IPS-20b (cell line): ENCODE results near the gene NFASC.

Experiments used
- H3K27ac ChIP-seq: one replicate; pipeline ENCODE4 v1.5.1; 2013; ENCODE audit warnings: low read length
- H3K27me3 ChIP-seq: 2 replicates; pipeline ENCODE4 v1.6.1; 2013; ENCODE audit warnings: mild to moderate bottlenecking, low read length, inconsistent platforms; ENCODE audit not compliant: insufficient read depth
- H3K36me3 ChIP-seq: 2 replicates; pipeline ENCODE4 v1.6.1; 2013; ENCODE audit warnings: low read depth, mild to moderate bottlenecking, inconsistent platforms, low read length, moderate library complexity; ENCODE audit not compliant: insufficient read depth
- H3K4me1 ChIP-seq: 2 replicates; pipeline ENCODE4 v1.6.1; 2013; ENCODE audit warnings: mild to moderate bottlenecking, control low read depth, inconsistent platforms, low read length, moderate library complexity; ENCODE audit not compliant: insufficient read depth
- H3K4me3 ChIP-seq: 2 replicates; pipeline ENCODE4 v1.5.1; 2013; ENCODE audit warnings: mild to moderate bottlenecking, low read length, inconsistent platforms
- H3K9ac ChIP-seq: 2 replicates; pipeline ENCODE4 v1.6.1; 2013; ENCODE audit warnings: low read depth, mild to moderate bottlenecking, inconsistent platforms, low read length, moderate library complexity
- H3K9me3 ChIP-seq: 2 replicates; pipeline ENCODE4 v1.6.1; 2013; ENCODE audit warnings: mild to moderate bottlenecking, low read depth, low read length, inconsistent platforms; ENCODE audit not compliant: insufficient read depth

Gene NFASC

DNA sequence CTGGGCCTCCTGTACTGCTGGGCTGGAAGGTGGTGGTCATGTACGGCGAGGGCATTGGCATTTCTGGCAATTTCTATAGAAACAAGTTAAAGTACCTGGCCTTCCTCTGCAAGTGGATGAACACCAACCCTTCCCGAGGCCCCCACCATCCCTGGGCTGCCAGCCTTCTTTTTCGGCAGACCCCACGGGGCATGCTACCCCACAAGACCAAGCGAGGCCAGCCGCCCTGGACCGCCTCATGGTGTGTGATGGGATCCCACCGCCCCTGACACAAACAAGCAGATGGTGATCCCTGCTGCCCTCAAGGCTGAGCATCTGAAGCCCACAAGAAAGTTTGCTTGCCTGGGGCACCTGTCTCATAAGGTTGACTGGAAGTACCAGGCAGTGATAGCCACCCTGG lies 76.0 kb downstream of the NFASC start:
- Histone ChIP-seq H3K9ac (no peak overlapping the region), H3K4me1 (peaks cover under 1% of the 10 kb centered on the region; the same call in 1 of the 2 replicates), H3K4me3 (no peak overlapping the region), H3K36me3 (no peaks in the 10 kb centered on the region), H3K27me3 (no peaks in the 10 kb centered on the region), H3K9me3 (no peaks in the 10 kb centered on the region), H3K27ac (no peak overlapping the region)

DNA sequence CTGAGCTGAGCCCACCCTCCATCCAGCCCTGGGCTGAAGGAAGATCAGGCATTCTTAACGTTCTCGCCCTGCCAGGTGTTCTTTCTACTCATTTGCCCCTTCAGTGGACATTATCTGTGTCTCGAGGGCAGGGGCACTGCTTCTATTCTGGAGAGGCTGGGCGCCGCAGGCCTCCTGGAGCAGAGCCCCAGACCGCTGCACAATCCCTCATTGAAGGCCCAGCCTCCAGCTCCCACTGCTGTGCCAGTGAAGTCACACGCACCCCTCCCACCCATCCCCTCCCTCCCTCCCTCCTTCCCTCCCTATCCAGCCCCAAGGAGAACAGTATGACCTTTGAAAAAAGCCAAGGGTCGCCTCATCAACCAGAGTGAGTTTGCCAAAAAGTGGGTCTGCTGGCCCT lies 76.7 kb downstream of the NFASC start:
- Histone ChIP-seq H3K9me3 (no peaks in the 10 kb centered on the region), H3K36me3 (no peaks in the 10 kb centered on the region), H3K4me1 (no peaks in the 10 kb centered on the region), H3K9ac (no peak overlapping the region), H3K4me3 (no peak overlapping the region), H3K27me3 (no peaks in the 10 kb centered on the region), H3K27ac (no peak overlapping the region)

DNA sequence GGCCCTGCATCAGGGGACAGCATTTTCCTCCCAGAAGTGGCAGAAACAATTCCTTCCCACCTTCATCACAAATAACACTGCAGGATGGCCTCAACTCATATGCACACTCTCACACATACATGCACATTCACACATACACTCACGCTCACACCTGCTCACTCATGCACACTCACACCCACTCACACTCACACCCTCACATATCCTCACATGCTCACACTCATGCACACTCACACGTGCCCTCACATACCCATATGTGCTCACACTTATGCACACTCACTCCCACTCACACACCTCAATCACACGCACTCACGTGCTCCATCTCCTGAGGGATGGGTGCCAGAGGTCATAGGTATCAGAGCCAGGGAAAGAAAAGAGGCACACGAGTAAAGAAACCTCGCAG lies 77.1 kb downstream of the NFASC start:
- Histone ChIP-seq H3K27ac (no peak overlapping the region), H3K27me3 (no peaks in the 10 kb centered on the region), H3K9ac (no peak overlapping the region), H3K9me3 (no peaks in the 10 kb centered on the region), H3K4me1 (no peaks in the 10 kb centered on the region), H3K4me3 (no peak overlapping the region), H3K36me3 (no peaks in the 10 kb centered on the region)

DNA sequence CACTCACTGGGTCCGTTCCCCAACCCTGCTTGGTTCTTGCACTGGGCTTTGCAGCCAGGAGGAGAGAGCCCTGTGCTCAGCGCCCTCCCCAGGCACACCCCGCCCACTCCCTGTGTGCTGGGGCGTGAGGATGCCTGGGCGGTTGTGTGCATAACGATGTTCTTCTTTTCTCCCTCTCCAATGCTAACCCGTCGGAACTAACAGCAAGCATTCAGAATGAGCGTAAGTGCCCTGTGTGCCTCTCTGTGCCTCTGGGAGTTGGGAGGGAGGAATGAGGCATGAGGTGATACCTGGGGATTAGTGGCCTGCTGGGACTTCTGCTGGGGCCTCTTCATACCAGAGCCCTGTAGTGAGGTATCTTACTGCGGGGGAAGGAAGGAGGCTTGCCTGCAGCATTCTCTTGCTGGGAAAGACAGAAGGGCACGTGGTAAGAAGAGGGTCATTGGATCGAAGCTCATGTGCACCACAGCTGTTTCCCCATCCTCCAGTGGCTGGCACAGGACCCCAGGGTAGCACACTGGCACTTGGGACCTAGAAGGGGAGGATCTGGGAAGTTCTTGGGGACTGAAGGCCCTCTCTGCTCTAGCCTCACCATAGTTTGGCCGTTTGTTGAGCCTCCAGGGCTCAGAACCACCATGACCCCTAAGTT lies 79.8 kb downstream of the NFASC start:
- no peaks in the 10 kb centered on the region for H3K9me3 ChIP-seq
- no peaks in the 10 kb centered on the region for H3K27me3 ChIP-seq
- no peaks in the 10 kb centered on the region for H3K4me1 ChIP-seq
- no peak overlapping the region for H3K4me3 ChIP-seq
- no peak overlapping the region for H3K9ac ChIP-seq
- H3K27ac ChIP-seq, result no peak overlapping the region
- H3K36me3 ChIP-seq, result no peaks in the 10 kb centered on the region

DNA sequence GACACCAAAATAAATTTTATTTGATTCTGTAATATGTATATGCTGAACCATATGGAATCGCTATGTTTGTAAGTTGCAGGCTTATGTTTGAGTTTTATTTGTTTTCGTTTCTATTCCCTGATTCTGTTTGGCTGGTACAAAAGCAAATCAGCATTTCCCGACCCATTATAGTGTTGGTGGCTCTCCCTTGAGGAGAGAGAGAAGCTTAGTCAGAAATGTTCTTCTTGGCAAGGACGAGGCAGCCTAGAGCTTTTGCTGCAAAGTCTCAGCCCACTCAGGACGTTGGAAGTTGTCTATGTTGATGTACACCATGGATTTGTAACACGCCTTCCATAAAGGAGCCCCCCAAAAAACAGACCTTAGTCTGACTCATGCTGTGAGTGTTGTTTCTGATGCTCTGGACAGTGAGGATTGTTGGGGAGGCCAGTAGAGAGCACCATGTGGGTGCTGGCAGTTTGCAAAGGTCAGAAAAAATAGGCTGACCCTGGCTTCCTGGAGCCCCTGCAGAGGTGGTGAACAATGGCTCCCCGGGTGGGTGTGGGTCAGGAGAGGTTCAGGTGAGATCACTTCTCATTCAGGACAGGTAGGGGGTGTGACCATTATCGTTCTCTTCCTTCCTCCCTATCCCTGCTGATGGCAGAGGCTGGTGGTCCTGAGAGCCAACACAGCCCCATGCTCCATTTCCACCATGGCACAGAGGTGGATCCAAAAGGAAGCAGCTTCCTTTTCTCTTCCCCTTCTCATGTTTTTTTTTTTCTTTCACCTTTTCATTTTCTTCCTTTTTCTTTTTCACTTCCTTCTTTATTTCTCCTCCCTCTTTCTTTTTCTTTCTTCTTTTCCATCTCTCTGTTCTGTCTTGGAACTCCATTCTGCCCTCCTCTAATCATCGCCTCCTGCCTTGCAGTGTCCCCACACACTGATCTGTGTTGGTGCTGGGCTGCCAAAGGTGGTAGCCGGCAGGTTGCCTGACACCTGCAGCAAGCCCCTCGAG lies 88.0 kb downstream of the NFASC start:
- H3K9ac ChIP-seq, result no peak overlapping the region
- H3K4me1 ChIP-seq, result no peaks in the 10 kb centered on the region
- no peaks in the 10 kb centered on the region for H3K9me3 ChIP-seq
- no peaks in the 10 kb centered on the region for H3K36me3 ChIP-seq
- no peaks in the 10 kb centered on the region for H3K27me3 ChIP-seq
- H3K4me3 ChIP-seq, result no peak overlapping the region
- no peak overlapping the region for H3K27ac ChIP-seq

DNA sequence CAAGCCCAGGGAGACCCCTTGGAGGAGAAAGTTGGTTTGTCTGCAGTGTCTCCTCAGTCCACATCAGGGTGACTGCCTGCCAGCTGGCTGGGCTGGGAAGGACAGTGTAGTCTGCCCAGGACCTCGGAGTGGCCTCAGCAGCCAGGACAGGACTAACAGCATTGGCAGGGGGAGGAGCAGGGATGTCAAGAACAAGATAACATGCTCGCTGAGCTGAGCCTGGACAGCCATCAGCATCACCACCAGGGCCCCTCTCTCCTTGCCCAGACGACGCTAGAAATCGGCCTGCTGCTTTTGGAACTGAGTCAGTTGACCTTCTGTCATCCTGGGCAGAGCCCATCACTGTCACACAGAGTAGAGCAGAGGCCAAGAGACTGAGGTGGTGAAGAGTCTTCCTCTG lies 88.7 kb downstream of the NFASC start:
- no peaks in the 10 kb centered on the region for H3K4me1 ChIP-seq
- no peaks in the 10 kb centered on the region for H3K27me3 ChIP-seq
- H3K9me3 ChIP-seq, result no peaks in the 10 kb centered on the region

DNA sequence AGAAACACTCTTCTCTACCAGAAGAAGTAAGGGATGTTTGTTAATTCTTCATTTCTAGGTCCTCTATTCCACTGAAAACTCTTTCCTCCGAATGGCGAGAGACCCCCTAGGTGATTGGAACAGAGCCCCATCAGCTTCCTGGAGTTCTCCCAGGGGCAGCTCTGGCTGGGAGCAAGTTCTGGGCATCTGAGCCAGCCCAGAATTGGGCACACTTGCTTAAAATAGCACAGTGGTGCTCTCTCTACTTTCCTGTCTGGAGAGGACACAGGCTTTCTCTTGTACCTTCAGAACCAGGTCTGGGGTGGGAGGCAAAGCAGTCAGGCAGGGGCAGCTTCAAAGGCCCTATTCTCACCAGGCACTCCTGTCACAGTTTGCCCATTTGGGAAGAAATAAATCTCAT lies 89.2 kb downstream of the NFASC start:
- Histone ChIP-seq H3K36me3 (no peaks in the 10 kb centered on the region), H3K9ac (no peak overlapping the region), H3K4me3 (no peak overlapping the region), H3K27me3 (no peaks in the 10 kb centered on the region), H3K9me3 (no peaks in the 10 kb centered on the region), H3K27ac (no peak overlapping the region), H3K4me1 (no peaks in the 10 kb centered on the region)

More for the DNA sequence above, 88.7 kb downstream of the NFASC start:
- Histone ChIP-seq H3K36me3 (no peaks in the 10 kb centered on the region), H3K9ac (no peak overlapping the region), H3K27ac (no peak overlapping the region), H3K4me3 (no peak overlapping the region)

DNA sequence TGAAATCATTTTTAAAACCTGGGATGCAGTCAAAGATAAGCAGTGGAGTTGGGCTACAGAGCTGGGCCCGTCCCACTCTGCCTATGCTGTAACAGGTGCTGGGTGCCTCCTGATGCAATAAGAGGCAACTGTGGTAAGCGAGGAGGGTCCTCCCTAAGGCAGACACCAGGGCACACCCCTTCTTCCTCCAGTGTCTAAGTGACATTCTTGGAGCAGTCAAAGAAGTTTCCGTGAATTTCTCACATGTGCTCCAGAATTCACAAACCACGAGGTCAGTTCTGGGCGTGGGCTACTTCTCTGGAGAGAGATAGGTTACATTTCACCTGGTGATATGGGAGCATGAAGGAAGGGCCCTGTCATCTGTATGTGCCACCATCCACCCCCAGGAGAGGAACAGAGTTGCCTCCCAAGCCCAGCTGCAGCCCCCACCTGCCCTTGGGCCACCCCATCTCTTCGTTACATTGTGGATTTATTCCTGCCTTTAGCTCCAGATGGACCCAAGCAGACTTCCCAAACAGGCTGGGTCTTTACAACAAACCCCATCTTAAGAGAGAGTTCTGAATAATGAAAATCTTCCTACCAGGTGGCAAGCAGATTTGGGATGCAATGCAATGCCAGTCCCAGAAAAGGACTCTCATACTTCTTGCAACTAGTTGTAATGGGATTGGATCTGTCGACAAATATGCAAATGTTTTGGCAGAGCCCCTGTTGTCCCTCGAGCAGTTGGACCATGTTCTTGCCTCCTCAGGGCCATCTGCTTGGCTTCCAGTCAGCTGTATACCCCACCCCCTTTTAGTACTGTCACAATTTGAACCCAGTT lies 89.9 kb downstream of the NFASC start:
- H3K27me3 ChIP-seq, result no peaks in the 10 kb centered on the region
- no peaks in the 10 kb centered on the region for H3K4me1 ChIP-seq
- H3K27ac ChIP-seq, result no peak overlapping the region
- H3K9me3 ChIP-seq, result no peaks in the 10 kb centered on the region
- H3K4me3 ChIP-seq, result no peak overlapping the region
- H3K36me3 ChIP-seq, result no peaks in the 10 kb centered on the region
- H3K9ac ChIP-seq, result no peak overlapping the region

DNA sequence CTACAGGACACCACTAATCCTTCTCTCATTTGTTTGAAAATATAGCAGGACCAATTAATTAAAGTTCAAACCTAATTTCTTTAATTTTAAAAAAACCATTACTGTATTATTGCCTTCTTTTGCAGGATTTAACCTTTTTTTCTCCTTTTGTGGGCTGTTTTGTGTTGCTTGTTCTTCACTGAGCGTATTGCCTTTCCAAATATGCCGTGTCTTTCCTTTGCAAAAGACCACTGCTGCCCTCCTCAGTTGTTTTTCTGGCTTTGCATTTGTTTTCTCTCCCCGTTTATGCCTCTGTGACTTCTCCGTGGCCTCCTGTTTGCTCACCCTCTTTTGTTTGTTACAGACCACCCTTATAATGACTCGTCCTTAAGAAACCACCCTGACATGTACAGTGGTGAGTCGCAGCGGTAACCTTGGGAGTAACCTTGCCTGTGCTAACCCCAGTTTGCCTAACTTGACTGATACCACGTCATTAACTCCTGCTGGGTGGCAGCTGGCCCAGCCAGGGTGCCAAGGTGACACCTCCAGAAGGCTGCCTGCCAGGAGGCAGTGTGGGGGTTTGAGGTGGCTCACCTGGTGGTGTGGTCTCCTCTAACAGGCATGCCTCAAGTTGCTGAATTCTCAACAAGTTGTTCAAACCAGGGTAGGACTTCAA lies 91.2 kb downstream of the NFASC start:
- H3K9me3 ChIP-seq, result no peaks in the 10 kb centered on the region
- no peaks in the 10 kb centered on the region for H3K4me1 ChIP-seq
- no peaks in the 10 kb centered on the region for H3K27me3 ChIP-seq
- H3K9ac ChIP-seq, result no peak overlapping the region
- no peak overlapping the region for H3K4me3 ChIP-seq
- H3K27ac ChIP-seq, result no peak overlapping the region
- H3K36me3 ChIP-seq, result no peaks in the 10 kb centered on the region

DNA sequence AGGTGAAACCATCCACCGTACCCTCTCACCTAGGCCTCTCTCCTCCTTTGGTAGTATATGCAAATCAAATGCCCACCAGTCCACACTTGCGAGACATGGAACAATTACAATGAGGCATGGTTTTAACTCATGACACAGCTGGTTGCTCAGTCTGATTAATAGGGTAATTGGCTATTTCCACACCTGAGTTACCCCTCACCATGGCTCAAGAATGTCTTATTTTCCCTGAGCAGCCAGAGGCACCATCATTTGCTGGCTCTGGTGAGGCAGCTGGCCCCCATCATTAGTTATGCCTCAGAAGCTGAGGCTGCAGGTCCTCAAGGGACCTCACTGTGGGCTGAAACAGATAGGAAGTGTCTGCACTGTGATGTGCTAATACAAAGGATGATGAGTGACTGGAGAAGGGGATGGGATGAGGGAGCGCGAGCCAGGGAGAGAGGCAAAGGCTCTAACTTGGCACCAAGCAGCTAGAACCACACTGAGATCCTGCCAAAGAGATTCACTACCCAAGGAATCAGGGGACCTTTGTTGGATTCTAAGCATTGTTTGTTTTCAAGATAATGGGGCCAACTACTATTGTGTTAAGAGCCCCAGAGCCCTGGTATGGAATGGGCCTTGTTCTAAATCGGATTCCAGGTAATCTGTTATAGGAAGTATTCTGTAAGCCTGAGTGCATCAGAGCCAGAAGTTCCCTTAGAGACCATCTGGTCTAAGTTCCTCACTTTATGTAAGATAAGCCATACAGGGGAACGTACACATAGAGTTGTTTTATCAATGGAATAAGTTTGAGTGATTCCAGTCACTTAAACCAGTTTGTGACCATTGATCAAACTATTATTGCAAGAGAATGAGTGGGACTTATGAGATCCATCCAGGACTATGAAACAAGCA lies 92.3 kb downstream of the NFASC start:
- Histone ChIP-seq H3K4me3 (no peak overlapping the region), H3K27ac (no peak overlapping the region), H3K9ac (no peak overlapping the region), H3K9me3 (no peaks in the 10 kb centered on the region), H3K27me3 (no peaks in the 10 kb centered on the region), H3K36me3 (no peaks in the 10 kb centered on the region), H3K4me1 (no peaks in the 10 kb centered on the region)
